CD4-positive, alpha-beta T cell treated with Interferon gamma for 1 hour (primary cell): Measurements from ENCODE around the gene DOK4.
"Not testable (repeated sequence)": the region's sequence is repeated elsewhere in the genome, so short reads cannot be mapped to it uniquely, and the experiment has no call there.

Source experiments
- DNase-seq: peaks from one replicate; pipeline ENCODE4 v3.0.0-alpha.2; 2020

DOK4 gene

GRCh38 chr16:57500578-57501111, 14.4 kb upstream of the DOK4 start:
- no peak for DNase-seq

GRCh38 chr16:57499941-57500340, 13.6 kb upstream of the DOK4 start:
- not testable (repeated sequence) for DNase-seq

DNA sequence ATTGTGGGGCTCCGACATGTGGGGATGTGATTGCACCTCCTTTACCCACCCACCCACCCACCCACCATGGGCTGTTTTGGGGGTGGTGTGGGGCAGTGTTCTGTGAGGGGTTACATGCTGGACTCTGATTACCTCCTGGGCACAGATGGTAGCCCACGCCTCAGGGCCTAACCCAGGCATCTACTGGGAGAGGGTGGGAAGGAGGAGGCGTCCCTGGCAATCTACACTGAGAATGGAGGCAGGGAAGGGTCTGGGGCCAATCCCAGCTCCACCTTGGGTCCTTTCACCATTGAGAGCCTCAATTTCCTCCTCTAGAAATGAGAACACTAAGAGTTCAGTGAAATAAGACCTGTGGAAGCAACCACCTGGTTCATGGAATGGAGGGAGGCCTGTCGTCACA, 11.7 kb upstream of the DOK4 start:
- no peak for DNase-seq

GRCh38 chr16:57497121-57497520, 10.8 kb upstream of the DOK4 start:
- no peak for DNase-seq

DNA sequence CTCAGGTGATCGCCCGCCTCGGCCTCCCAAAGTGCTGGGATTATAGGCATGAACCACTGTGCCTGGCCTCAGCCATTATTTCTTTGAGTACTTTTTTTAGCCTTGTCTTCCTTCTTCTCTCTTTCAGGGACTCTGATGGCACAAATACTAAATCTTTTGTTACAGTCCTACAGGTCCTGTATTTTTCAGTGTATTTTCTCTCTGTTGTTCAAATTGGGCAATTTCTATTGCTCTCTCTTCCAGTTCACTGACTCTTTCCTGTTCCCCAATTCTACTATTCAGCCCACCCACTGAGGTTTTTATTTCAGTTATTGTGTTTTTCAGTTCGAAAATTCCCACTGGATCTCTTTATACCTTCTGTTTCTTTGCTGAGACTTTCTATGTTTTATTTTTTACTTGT, 7.5 kb upstream of the DOK4 start:
- no peak for DNase-seq

DNA sequence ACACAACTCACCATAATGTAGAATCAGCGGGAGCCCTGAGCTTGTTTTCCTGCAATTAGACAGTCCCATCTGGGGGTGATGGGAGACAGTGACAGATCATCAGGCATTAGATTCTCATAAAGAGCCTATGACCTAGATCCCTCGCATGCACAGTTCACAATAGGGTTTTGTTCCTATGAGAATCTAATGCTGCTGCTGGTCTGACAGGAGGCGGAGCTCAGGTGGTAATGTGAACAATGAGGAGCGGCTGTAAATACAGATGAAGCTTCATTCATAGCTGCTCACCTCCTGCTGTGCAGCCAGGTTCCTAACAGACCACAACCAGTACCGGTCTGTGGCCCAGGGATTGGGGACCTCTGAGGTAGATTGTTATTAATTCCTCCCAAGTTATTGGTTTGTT, 2.9 kb upstream of the DOK4 start:
- no peak for DNase-seq

DNA sequence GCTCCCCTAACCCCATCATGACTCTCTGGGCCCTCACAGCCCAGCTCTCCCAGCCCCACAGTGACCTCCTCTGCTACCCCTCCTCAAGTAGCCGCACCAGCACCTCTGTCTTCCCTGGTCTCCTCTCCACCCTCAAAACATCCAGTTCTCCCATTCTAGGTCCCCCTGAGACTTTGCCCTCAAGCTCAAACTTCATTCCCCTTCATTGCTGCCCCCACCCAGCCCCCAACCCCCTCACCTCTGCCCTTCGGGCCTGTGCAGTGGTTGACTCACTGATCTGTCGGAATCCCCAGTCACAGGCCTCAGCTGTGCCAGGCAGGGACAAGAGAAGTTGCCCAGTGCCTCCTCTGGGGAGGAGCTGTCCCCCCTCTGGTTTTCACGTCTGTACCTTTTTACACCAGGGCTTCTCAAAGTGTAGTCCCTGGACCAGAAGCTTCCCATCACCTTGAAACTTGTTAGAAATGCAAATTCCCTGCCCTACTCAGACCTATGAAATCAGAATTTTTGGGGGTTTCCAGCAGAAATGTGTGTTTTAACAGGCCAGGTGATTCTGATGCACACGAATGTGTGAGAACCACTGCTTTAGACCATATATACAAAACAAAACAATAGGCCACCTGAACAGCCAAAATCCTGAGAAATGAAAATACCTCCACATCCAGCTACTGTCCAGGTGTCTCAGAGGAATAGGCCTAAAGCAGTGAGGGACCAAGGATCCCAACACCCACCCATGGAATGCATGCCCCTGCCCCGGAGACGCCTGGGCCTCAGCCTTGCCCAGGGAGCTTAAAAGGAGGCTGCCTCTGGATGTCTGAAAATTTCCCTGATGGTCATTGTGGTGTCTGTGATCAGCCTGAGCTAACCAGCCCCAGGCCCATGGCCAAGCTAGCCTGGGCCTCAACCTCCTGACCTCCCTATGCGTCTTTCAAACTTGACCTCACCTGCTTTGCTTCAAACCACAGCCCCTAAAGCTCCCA, 853 bp upstream of the DOK4 start:
- no peak for DNase-seq

DNA sequence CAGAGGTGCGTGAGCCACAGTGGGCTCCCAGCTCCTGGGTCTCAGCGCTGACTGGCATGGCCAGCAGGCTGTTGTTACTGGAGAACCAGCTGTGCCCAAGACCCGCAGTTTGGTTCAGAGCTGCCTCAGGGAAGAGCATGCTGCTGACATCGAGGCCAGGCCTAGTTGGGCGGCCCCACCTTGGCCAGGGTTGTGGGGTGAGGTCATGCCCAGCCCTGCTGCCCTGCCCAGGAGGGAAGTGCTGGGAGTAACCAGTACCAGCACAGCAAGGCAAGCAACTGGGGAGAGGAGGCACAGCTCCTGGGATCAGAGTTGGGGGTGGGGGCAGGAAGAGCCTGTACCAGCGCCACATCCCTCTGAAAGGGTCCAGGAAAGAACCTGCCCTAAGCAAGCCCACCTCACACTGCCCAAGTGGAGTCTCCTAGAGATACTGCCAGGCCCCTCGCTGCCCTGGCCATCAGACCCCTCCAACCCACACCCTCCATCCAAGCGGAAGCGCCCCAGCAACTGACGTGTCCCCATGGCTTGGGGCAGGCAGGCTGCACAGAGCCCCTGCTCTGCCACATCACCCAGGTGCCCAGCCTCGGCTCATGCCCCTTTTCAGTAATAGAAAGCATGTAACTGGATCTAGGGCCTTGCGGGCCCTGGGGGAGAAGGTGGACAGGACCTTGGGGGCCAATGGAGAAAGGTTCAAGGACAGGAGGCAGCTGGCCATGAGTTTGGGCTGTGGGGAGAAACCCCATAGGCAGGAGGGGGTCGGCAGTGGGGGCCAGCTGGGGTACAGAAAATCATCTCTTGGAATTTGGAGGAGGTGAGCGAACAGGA, 990 bp downstream of the DOK4 start:
- DNase-seq = no peak

DNA sequence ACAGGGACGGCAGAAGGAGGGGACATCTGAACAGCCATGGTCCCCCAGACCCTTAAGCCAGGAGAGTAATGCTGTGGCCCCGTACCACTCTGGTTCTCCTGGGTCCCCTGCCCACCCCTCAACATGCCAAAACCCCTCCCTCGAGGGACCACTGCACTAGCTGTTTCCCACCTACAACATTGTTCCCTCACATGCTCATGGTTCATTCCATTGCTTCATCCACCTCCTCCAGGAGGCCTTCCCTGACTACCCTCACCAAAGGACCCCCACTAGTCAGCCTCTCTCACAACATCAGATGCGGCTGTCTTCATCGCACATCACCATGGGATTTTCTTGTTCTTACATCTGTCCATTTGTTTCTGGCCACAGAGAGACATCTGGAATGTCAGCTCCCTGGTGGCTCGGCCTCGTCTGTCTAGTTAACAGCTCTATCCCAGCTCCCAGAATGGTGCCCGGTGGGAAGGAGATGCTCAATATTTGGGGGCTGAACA, 1.7 kb downstream of the DOK4 start:
- DNase-seq = no peak

DNA sequence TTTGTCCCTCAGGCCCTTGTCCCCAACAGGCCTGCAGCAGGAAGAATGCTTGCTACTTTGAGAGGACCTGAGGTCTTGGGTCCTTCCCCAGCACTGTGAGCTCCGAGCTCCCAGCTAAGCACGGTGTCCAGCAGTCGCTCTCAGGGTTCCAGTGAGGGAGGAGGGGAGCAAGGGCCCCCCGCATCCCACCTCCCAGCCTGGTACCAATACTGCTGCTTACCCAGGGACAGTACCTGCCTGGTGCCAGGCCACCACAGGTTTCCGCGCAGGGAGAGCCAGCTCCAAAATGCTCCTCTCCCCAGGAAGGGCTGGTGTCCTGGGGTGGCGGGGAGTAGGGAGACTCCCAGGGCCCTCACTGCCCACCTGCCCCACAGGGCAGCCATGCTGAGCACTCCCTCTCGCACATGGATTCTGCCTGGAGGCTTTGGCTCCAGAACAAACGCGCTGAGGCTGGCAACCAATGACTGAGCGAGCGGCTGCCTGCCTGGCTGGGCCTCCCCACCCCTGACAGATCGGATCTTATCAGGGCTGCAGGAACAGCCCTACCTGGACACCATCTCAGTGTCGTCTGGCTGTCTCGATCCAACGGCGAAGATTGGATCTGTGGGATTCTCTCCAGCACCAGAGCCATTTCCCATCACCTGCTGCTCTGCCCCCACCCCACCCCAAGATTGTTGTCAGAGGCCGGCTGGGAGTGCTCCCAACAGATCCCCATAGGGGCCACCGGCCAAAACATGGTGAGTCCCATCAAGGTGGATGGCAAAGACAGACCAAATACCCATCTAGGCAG, 2.4 kb downstream of the DOK4 start:
- no peak for DNase-seq

DNA sequence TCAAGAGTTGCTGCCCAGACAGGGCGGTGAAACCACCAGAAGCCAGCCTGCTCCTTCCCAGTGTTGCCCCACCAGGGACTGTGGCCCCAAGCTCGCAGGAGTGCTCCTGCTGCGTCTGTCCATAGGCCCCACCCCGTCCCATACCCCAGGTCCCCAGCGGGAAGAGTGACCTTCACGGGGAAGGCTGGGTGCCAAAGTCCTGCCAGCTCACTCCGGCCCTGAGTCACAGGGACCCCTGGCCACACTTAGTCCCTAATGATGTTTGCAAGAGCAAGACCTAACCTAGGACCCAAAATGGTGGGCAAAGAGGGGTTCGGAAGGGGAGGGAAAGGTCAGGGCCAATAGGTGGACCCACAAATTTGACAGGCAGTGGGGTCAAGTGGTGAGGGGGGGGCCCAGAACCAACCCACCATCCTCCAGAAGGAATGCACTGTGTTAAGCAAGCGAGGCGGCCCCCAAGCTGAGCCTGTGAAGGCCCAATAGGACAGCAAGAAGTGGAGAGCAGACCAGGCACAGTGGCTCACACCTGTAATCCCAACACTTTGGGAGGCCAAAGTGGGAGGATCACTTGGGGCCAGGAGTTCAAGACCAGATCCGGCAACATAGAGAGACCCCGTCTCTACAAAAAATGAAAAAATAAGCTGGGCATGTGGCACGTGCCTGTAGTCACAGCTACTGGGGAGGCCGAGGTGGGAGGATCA, 3.3 kb downstream of the DOK4 start:
- no peak for DNase-seq

DNA sequence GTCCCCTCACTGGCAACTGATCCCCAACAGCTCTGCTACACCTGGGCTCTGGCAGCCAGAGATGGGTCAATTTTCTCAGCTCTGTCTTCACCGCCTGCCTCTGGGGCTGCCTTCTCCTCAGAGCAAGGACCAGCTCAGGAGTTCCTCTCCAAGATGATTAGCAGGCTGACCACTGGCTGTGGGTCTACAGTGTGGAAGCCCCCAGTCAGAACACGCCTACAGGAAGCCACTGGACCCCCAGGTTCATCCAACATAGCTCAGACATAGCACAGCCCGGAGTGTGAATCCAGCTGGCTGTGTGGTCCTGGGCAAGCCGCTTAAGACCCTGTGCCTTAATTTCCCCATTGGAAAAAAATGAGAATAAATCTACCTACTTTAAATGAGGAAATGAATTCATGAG, 4.9 kb downstream of the DOK4 start:
- DNase-seq = no peak

DNA sequence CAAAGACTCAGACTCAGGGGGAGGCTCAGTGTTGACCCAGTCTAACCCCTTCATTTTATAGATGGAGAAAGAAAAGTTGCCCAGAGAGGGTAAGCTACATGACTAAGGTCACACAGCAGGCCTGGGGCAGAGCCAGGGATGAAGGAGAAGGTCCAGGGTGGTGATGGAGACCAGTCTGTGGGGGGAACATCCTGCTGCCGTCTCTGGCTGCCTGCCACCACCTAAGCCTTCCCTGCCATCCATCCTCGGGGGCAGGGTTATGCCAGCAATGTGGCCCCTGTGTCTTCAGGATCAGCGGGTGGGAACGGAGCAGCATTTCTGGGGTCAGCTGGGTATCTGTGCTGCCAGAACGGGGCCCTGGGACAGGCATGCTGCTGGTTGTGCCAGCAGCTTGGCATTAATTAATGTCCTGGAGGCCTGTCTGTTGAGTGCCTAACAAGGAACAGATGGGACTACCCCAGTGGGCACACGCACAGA, 5.5 kb downstream of the DOK4 start:
- DNase-seq = no peak

DNA sequence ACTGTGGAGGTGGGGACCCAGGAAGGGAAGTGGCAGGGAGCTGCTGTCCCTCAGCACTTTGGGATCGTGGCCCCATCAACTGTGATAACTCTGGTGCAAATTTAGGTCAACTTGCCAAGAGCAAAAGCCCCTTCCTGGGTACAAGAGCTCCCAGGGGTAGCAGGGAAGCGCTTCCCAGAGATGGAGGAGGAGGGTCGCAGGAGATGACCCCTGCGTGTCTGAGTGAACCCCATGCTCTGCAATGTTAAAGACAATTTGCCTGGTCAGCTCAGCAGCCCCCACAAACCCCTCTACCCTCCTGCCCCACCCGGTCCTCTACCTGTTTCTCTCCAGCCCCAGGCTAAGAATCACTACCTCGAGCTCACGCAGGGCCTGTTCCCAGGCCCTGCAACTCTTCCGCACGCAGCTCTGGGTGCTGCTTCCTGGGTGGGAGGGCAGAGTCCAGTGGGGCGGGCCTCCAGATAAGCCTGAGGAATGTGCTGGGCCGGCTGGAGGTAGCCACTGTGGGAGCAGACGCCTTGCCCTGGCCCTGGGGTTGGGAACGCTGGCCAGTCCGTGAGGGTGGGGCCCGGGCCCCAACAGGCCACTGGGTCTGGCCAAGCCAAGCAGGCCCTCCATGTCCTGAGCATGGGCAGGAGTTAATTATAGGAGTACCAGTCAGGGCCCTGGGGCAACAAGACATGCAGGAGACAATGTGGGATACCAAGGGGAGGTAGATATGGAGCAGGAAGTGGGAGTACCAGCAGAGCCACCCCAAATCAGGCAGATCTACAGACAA, 6.1 kb downstream of the DOK4 start:
- DNase-seq = no peak

- no peak for DNase-seq
Observed at GRCh38 chr16:57479205-57479975, 6.9 kb downstream of the DOK4 start.

GRCh38 chr16:57478396-57479204, 7.7 kb downstream of the DOK4 start:
- no peak for DNase-seq

DNA sequence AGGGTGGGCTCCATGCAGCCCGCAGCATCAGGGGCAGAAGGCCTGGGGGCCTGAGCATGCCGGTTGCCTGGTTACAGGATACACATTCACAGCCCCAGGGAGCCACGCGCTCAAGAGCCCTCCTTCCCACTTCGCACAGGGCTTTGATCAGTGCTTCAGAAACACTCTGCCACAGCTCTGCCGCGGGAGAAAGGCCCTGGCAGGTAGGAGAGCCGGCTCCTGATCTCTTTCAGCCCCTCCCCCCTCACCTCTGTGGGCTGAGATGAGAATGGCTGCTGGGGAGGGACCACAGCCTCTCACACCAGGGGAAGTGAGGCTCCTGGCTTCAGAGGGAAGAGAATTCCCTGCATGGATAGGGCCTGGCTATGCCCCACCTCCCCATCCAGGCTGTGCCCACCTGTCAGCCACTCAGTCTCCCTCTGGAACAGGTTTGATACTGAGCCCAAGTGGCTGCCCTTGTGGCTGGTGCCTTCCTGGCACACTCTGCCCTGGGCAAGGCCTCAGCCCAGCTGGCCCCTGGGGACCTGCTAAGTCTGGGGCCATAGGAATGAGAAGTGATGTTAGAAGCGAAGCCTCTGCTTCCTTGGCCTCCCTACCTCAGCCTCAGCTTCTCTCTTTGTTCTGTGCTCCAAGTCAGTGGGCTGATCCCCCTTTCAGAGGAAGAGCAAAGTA, 8.6 kb downstream of the DOK4 start:
- DNase-seq = no peak

DNA sequence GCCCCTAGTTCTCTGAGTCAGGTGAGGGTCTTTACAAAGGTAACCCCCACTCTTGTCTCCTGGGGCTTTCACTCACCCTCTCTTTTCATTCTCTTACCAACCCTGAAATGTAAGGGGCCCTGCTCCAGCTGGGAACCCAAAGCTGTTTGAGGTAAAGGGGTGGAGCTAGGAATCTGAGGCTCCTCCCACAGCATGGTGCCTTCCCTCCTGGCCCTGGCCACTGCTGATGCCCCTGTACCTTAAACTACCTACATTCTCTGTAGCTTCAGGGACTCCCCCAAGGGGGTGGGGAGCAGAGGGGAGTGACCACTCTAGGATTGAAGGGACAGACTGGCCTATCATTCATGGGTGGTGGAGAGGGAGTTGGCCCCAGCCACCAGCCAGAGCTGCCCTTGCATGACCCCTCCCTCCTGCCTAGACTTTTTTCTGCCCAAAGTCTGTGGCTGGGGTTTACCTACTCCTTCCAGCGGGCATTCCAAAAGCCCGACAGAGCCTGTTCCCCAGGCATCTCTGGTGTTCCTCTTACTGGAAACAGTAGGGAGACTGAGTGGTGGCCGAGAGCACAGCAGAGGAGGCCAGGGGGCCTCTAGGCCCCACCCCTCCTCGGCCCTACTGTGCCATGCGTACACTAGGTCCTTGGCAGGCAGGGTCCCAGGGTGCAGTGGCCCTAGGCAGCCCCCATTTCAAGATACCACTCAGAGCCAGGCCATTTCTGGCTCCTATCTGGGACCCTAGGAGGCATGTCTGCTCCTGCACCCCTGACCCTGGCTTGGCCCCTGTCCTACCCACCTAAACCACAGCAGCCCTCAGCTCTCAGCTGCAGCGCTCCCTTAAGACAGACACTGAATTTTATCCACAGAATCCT, 9.5 kb downstream of the DOK4 start:
- DNase-seq = no peak
